Activated CD4-positive, alpha-beta T cell treated with anti-CD3 and anti-CD28 coated beads, Interleukin-2, amount 10 ng/mL, durations not matched to agents 24 days and 14 days (primary cell): ENCODE measurements around the gene USH2A. TPM values are rescaled to one million over a fixed set of nuclear protein-coding genes. Genes with fewer than 3 reads are reported as not detected.
"Not testable (repeated sequence)": the region's sequence is repeated elsewhere in the genome, so short reads cannot be mapped to it uniquely, and the experiment has no call there.

ENCODE experiments used
- DNase-seq: peaks from one replicate; pipeline ENCODE4 v3.0.0; 2022
- H3K27ac Mint-ChIP-seq: one replicate; pipeline ENCODE4 v1.8.0; 2022; ENCODE audit warnings: mild to moderate bottlenecking, mixed read lengths
- H3K27me3 Mint-ChIP-seq: one replicate; pipeline ENCODE4 v1.8.0; 2022; ENCODE audit warnings: mixed read lengths
- H3K36me3 Mint-ChIP-seq: one replicate; pipeline ENCODE4 v1.8.0; 2022; ENCODE audit warnings: low read depth, mild to moderate bottlenecking, mixed read lengths
- H3K4me1 Mint-ChIP-seq: one replicate; pipeline ENCODE4 v1.8.0; 2021; ENCODE audit warnings: mixed read lengths
- H3K4me3 Mint-ChIP-seq: one replicate; pipeline ENCODE4 v1.8.0; 2022; ENCODE audit warnings: mild to moderate bottlenecking, moderate library complexity, mixed read lengths
- H3K9me3 Mint-ChIP-seq: one replicate; pipeline ENCODE4 v1.8.0; 2021; ENCODE audit warnings: mixed read lengths
- intact Hi-C: fragments of 100-400 bp; cut with micrococcal nuclease; formaldehyde crosslinking; loops from one replicate; pipeline ENCODE4 v1.15.1; 2023
- total RNA-seq: library from RNA; stranded (reverse); gene quantifications from 2 replicates; pipeline ENCODE4 v1.2.3, GENCODE V29; 2022

USH2A gene
- total RNA-seq, 1 donor from 2014 or later: not detected

- DNase-seq: no peak
- no peak overlapping the region for H3K4me3 Mint-ChIP-seq
- H3K4me1 Mint-ChIP-seq: no peaks in the 10 kb centered on the region
- intact Hi-C loops: no loop called here
- no peaks in the 10 kb centered on the region for H3K36me3 Mint-ChIP-seq
- no peak overlapping the region for H3K27ac Mint-ChIP-seq
- H3K27me3 Mint-ChIP-seq: no peaks in the 10 kb centered on the region
- H3K9me3 Mint-ChIP-seq: no peaks in the 10 kb centered on the region
Measured at GRCh38 chr1:216350186-216350585, 73.1 kb downstream of the USH2A start.

- H3K27ac Mint-ChIP-seq: no peak overlapping the region
- DNase-seq: no peak
- no peaks in the 10 kb centered on the region for H3K9me3 Mint-ChIP-seq
- H3K4me3 Mint-ChIP-seq: no peak overlapping the region
- intact Hi-C loops: no loop called here
- H3K36me3 Mint-ChIP-seq: no peaks in the 10 kb centered on the region
- no peaks in the 10 kb centered on the region for H3K4me1 Mint-ChIP-seq
- H3K27me3 Mint-ChIP-seq: no peaks in the 10 kb centered on the region
Measured at GRCh38 chr1:216346526-216346925, 76.7 kb downstream of the USH2A start.

- H3K9me3 Mint-ChIP-seq, H3K4me3 Mint-ChIP-seq, H3K4me1 Mint-ChIP-seq, H3K36me3 Mint-ChIP-seq, intact Hi-C loops, H3K27ac Mint-ChIP-seq, DNase-seq, H3K27me3 Mint-ChIP-seq: not testable (repeated sequence)
Measured at GRCh38 chr1:216340542-216340941, 82.7 kb downstream of the USH2A start.

GRCh38 chr1:216332462-216332861 lies 90.8 kb downstream of the USH2A start:
- intact Hi-C loops: no loop called here
- Mint-ChIP-seq H3K4me1 (no peaks in the 10 kb centered on the region), H3K36me3 (no peaks in the 10 kb centered on the region)

GRCh38 chr1:216332003-216332402 lies 91.2 kb downstream of the USH2A start:
- Mint-ChIP-seq H3K4me3 (no peak overlapping the region), H3K27me3 (no peaks in the 10 kb centered on the region), H3K27ac (no peak overlapping the region), H3K4me1 (no peaks in the 10 kb centered on the region), H3K9me3 (peaks cover 4% of the 10 kb centered on the region), H3K36me3 (no peaks in the 10 kb centered on the region)
- no peak for DNase-seq
- intact Hi-C loops: no loop called here

More at GRCh38 chr1:216332462-216332861, 90.8 kb downstream of the USH2A start:
- Mint-ChIP-seq H3K27ac (no peak overlapping the region), H3K9me3 (peaks cover 4% of the 10 kb centered on the region), H3K27me3 (no peaks in the 10 kb centered on the region), H3K4me3 (no peak overlapping the region)
- no peak for DNase-seq

- no peaks in the 10 kb centered on the region for H3K9me3 Mint-ChIP-seq
- intact Hi-C loops: no loop called here
- no peaks in the 10 kb centered on the region for H3K36me3 Mint-ChIP-seq
Measured at GRCh38 chr1:216331211-216331610, 92.0 kb downstream of the USH2A start.

GRCh38 chr1:216330262-216330661 lies 93.0 kb downstream of the USH2A start:
- no peak for DNase-seq
- Mint-ChIP-seq H3K4me1 (no peaks in the 10 kb centered on the region), H3K27me3 (no peaks in the 10 kb centered on the region), H3K36me3 (no peaks in the 10 kb centered on the region), H3K9me3 (no peaks in the 10 kb centered on the region), H3K27ac (no peak overlapping the region), H3K4me3 (no peak overlapping the region)
- intact Hi-C loops: no loop called here

More at GRCh38 chr1:216331211-216331610, 92.0 kb downstream of the USH2A start:
- DNase-seq: no peak
- Mint-ChIP-seq H3K27ac (no peak overlapping the region), H3K27me3 (no peaks in the 10 kb centered on the region), H3K4me1 (no peaks in the 10 kb centered on the region), H3K4me3 (no peak overlapping the region)

GRCh38 chr1:216325946-216326345 lies 97.3 kb downstream of the USH2A start:
- Mint-ChIP-seq H3K4me3 (no peak overlapping the region), H3K9me3 (no peaks in the 10 kb centered on the region), H3K4me1 (no peaks in the 10 kb centered on the region), H3K27ac (no peak overlapping the region), H3K27me3 (no peaks in the 10 kb centered on the region), H3K36me3 (no peaks in the 10 kb centered on the region)
- no peak for DNase-seq
- intact Hi-C loops: no loop called here

GRCh38 chr1:216325336-216325735 lies 97.9 kb downstream of the USH2A start:
- H3K27me3 Mint-ChIP-seq: no peaks in the 10 kb centered on the region
- no peaks in the 10 kb centered on the region for H3K4me1 Mint-ChIP-seq
- H3K36me3 Mint-ChIP-seq: no peaks in the 10 kb centered on the region
- no peak for DNase-seq
- H3K4me3 Mint-ChIP-seq: no peak overlapping the region
- H3K9me3 Mint-ChIP-seq: no peaks in the 10 kb centered on the region
- intact Hi-C loops: no loop called here
- H3K27ac Mint-ChIP-seq: no peak overlapping the region

- intact Hi-C loops: no loop called here
- no peak overlapping the region for H3K27ac Mint-ChIP-seq
- H3K36me3 Mint-ChIP-seq: no peaks in the 10 kb centered on the region
Measured at GRCh38 chr1:216323344-216323743, 99.9 kb downstream of the USH2A start.

GRCh38 chr1:216314379-216315095 lies 108.7 kb downstream of the USH2A start:
- intact Hi-C loops: no loop called here
- Mint-ChIP-seq H3K4me1 (no peaks in the 10 kb centered on the region), H3K36me3 (no peaks in the 10 kb centered on the region), H3K27me3 (no peaks in the 10 kb centered on the region), H3K9me3 (no peaks in the 10 kb centered on the region), H3K4me3 (no peak overlapping the region), H3K27ac (no peak overlapping the region)
- no peak for DNase-seq

More at GRCh38 chr1:216323344-216323743, 99.9 kb downstream of the USH2A start:
- H3K9me3 Mint-ChIP-seq: no peaks in the 10 kb centered on the region
- H3K4me3 Mint-ChIP-seq: no peak overlapping the region
- no peak for DNase-seq
- H3K4me1 Mint-ChIP-seq: no peaks in the 10 kb centered on the region
- no peaks in the 10 kb centered on the region for H3K27me3 Mint-ChIP-seq

GRCh38 chr1:216310776-216311175 lies 112.5 kb downstream of the USH2A start:
- H3K27ac Mint-ChIP-seq: no peak overlapping the region
- no peak for DNase-seq
- no peaks in the 10 kb centered on the region for H3K9me3 Mint-ChIP-seq
- H3K4me1 Mint-ChIP-seq: no peaks in the 10 kb centered on the region
- intact Hi-C loops: no loop called here
- H3K36me3 Mint-ChIP-seq: no peaks in the 10 kb centered on the region
- H3K4me3 Mint-ChIP-seq: no peak overlapping the region
- no peaks in the 10 kb centered on the region for H3K27me3 Mint-ChIP-seq

- DNase-seq: no peak
- no peaks in the 10 kb centered on the region for H3K9me3 Mint-ChIP-seq
- no peak overlapping the region for H3K4me3 Mint-ChIP-seq
- no peaks in the 10 kb centered on the region for H3K27me3 Mint-ChIP-seq
- no peaks in the 10 kb centered on the region for H3K36me3 Mint-ChIP-seq
- intact Hi-C loops: no loop called here
- no peak overlapping the region for H3K27ac Mint-ChIP-seq
- H3K4me1 Mint-ChIP-seq: no peaks in the 10 kb centered on the region
Measured at GRCh38 chr1:216306830-216307229, 116.4 kb downstream of the USH2A start.

GRCh38 chr1:216303690-216304089 lies 119.6 kb downstream of the USH2A start:
- intact Hi-C loops: no loop called here
- Mint-ChIP-seq H3K36me3 (no peaks in the 10 kb centered on the region), H3K27ac (no peak overlapping the region), H3K9me3 (no peaks in the 10 kb centered on the region), H3K27me3 (no peaks in the 10 kb centered on the region), H3K4me1 (no peaks in the 10 kb centered on the region), H3K4me3 (no peak overlapping the region)
- DNase-seq: no peak

- no peaks in the 10 kb centered on the region for H3K27me3 Mint-ChIP-seq
- no peaks in the 10 kb centered on the region for H3K36me3 Mint-ChIP-seq
- no peak overlapping the region for H3K4me3 Mint-ChIP-seq
- no peaks in the 10 kb centered on the region for H3K4me1 Mint-ChIP-seq
- no peak for DNase-seq
- no peak overlapping the region for H3K27ac Mint-ChIP-seq
- intact Hi-C loops: no loop called here
- no peaks in the 10 kb centered on the region for H3K9me3 Mint-ChIP-seq
Measured at GRCh38 chr1:216293683-216294082, 129.6 kb downstream of the USH2A start.
